A673 (cell line): ENCODE data around the gene CTDNEP1.

Source experiments
- CTCF ChIP-seq: fragments of 300-800, 200-600 bp; sonication (generic); conservative IDR thresholded peaks from 2 replicates; pipeline ENCODE4 v1.5.1; 2017; ENCODE audit warnings: low read depth, mild to moderate bottlenecking, antibody characterized with exemption, low read length, moderate library complexity, mixed read lengths
- EZH2 ChIP-seq: fragments of 200-600 bp; sonication (generic); IDR thresholded peaks from 2 replicates; pipeline ENCODE4 v1.6.1; 2017; ENCODE audit warnings: borderline replicate concordance, low read depth, mild to moderate bottlenecking, mixed read lengths, antibody characterized with exemption, low read length; ENCODE audit not compliant: poor library complexity, severe bottlenecking

- TF ChIP-seq CTCF (no peak), EZH2 (no peak)
These were observed 30.0 kb downstream of the CTDNEP1 start for GRCh38 chr17:7221278-7222092.
